Uterus (tissue), 4 donors: ENCODE results near the gene ELP1. TPM values are rescaled to one million over a fixed set of nuclear protein-coding genes. Genes with fewer than 3 reads are reported as not detected.
A peak's percentile ranks its signal among the peaks of the same experiment; 100 is the strongest.
"Not testable (repeated sequence)": the region's sequence is repeated elsewhere in the genome, so short reads cannot be mapped to it uniquely, and the experiment has no call there.

ENCODE experiments used
- DNase-seq, 2 donors: peaks; one replicate each; pipeline ENCODE4 v3.0.0-alpha.2; 2019 to 2020
- H3K27ac ChIP-seq, 2 donors: fragments of 200-600 bp; sonication (generic); 1 replicate in 1 of 2; 2 replicates in 1 of 2; pipeline ENCODE4 v1.5.1; 2016 to 2018
- H3K27me3 ChIP-seq, 2 donors: fragments of 200-600 bp; sonication (generic); one replicate each; pipeline ENCODE4 v1.5.1; 2018 to 2019; ENCODE audit warnings: control low read depth in 1 of 2
- H3K36me3 ChIP-seq, 2 donors: fragments of 200-600 bp; sonication (generic); one replicate each; pipeline ENCODE4 v1.5.1; 2019; ENCODE audit warnings: control low read depth in 1 of 2
- H3K4me1 ChIP-seq, 2 donors: fragments of 200-600 bp; sonication (generic); one replicate each; pipeline ENCODE4 v1.5.1; 2018 to 2019; ENCODE audit warnings: control low read depth in 1 of 2
- H3K4me3 ChIP-seq, 2 donors: fragments of 200-600 bp; sonication (generic); 1 replicate in 1 of 2; 2 replicates in 1 of 2; pipeline ENCODE4 v1.5.1; 2018 to 2019; ENCODE audit warnings: mild to moderate bottlenecking in 1 of 2
- H3K9me3 ChIP-seq, 2 donors: fragments of 200-600 bp; sonication (generic); one replicate each; pipeline ENCODE4 v1.5.1; 2019; ENCODE audit warnings: control low read depth in 1 of 2
- CTCF ChIP-seq, 4 experiments: fragments of 200-600 bp in 2 of 4; fragments of 450-650 bp in 2 of 4; sonication (generic) in 2 of 4; IDR thresholded peaks; one replicate each; pipeline ENCODE4 v1.5.1; 2016 to 2019; ENCODE audit warnings: antibody characterized with exemption in 4 of 4, mild to moderate bottlenecking in 2 of 4, moderate library complexity in 1 of 4
- POLR2A ChIP-seq, 2 donors: fragments of 450-650 bp; IDR thresholded peaks; one replicate each; pipeline ENCODE4 v1.6.1; 2016; ENCODE audit warnings: antibody characterized with exemption in 2 of 2, mild to moderate bottlenecking in 1 of 2, moderate library complexity in 1 of 2
- intact Hi-C: fragments of 100-400 bp; cut with DNase I; formaldehyde crosslinking; loops from one replicate; pipeline ENCODE4 v1.15.1; 2023; ENCODE audit warnings: low total_unique reads
- total RNA-seq, 4 donors: library from RNA; depleted of rRNA in 3 of 4; stranded (reverse); fragments of >200 nt in 3 of 4; gene quantifications; one replicate each; pipeline versions ENCODE4 v1.1.0 to v1.2.4, GENCODE V29; 2014 to 2023
- donor health status: DM: yes; HTN: yes; CAD: no.

Gene ELP1
- total RNA-seq, 4 donors from 2014 or later: 5.0 to 71.2 (median 36.2) TPM

DNA sequence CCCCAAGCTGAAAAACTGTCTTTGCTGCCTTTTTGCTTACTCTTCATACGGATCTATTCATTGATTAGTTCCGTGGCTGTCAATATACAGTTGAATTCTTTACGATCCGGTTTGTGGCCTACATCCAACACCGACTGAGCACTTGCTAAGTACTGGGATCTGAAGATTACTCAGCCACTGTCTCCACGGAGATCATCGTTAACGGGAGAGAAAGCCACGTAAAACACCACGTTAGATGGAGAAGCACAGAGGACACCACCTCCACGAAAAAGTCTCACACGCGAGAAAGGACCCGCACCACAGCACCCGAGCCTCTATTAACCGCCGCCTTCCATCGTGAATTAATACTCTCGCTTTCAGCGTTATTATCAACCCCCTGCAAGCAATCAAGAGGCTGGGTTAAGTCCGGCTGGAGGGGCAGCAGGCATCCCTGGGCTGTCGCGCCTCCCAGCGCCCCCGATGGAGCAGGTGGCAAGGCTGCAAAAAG, 650 bp downstream of the ELP1 start:
- TF ChIP-seq POLR2A (IDR thresholded peaks at IDR 0.05): no peak
- TF ChIP-seq CTCF (IDR thresholded peaks at IDR 0.05): no peak
- H3K27ac ChIP-seq: peak overlapping the region; percentile 89 to 90
- DNase-seq: peak in 1 of 2 donors; percentile 13
- no peaks in the 10 kb centered on the region for H3K27me3 ChIP-seq
- peak overlapping the region; percentile 87 to 96 for H3K4me3 ChIP-seq
- no peaks in the 10 kb centered on the region for H3K36me3 ChIP-seq
- intact Hi-C loops: no loop called here
- H3K9me3 ChIP-seq: no peaks in the 10 kb centered on the region
- H3K4me1 ChIP-seq: peaks cover 5% of the 10 kb centered on the region in 2 donors

GRCh38 chr9:108928386-108928785, 5.5 kb downstream of the ELP1 start:
- H3K9me3 ChIP-seq: no peaks in the 10 kb centered on the region
- intact Hi-C loops: no loop called here
- peaks cover 5% of the 10 kb centered on the region in 2 donors for H3K4me1 ChIP-seq
- H3K36me3 ChIP-seq: no peaks in the 10 kb centered on the region
- TF ChIP-seq CTCF (IDR thresholded peaks at IDR 0.05): no peak
- no peak for TF ChIP-seq POLR2A (IDR thresholded peaks at IDR 0.05)
- DNase-seq: no peak
- no peak overlapping the region for H3K27ac ChIP-seq
- H3K27me3 ChIP-seq: no peaks in the 10 kb centered on the region
- H3K4me3 ChIP-seq: no peak overlapping the region

DNA sequence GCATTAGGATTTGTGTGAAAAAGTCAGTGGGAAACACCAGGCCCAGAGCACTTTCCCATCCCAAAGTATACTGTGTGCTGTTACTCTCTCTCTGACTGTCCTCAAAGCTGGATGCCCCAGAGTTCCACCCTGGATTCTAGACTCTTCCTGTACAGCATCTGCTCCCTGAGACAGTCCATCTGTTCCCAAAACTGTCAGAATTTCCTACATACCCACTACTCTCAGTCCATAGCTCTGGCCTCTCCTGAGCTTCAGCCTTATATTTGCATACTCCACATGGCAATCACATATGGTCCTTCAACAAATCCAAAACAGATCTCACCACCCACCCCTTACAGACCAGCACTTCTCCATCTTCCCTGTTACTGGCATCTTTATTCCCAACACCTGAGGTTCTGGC, 9.5 kb downstream of the ELP1 start:
- Histone ChIP-seq H3K27ac (no peak overlapping the region), H3K4me1 (no peaks in the 10 kb centered on the region), H3K36me3 (no peaks in the 10 kb centered on the region), H3K4me3 (no peak overlapping the region), H3K27me3 (no peaks in the 10 kb centered on the region), H3K9me3 (no peaks in the 10 kb centered on the region)
- intact Hi-C loops: no loop called here
- DNase-seq: no peak
- TF ChIP-seq POLR2A (IDR thresholded peaks at IDR 0.05) (no peak), CTCF (IDR thresholded peaks at IDR 0.05) (no peak)

- TF ChIP-seq POLR2A (IDR thresholded peaks at IDR 0.05): no peak
- no peak for TF ChIP-seq CTCF (IDR thresholded peaks at IDR 0.05)
- H3K36me3 ChIP-seq: no peaks in the 10 kb centered on the region
- intact Hi-C loops: no loop called here
- no peak overlapping the region for H3K27ac ChIP-seq
- H3K4me3 ChIP-seq: no peak overlapping the region
- no peaks in the 10 kb centered on the region for H3K4me1 ChIP-seq
- no peak for DNase-seq
- H3K9me3 ChIP-seq: no peaks in the 10 kb centered on the region
- no peaks in the 10 kb centered on the region for H3K27me3 ChIP-seq
These were observed 12.7 kb downstream of the ELP1 start for GRCh38 chr9:108921200-108921599.

GRCh38 chr9:108920401-108920800, 13.5 kb downstream of the ELP1 start:
- intact Hi-C loops: not testable (repeated sequence)

GRCh38 chr9:108919517-108919916, 14.4 kb downstream of the ELP1 start:
- no peak for TF ChIP-seq CTCF (IDR thresholded peaks at IDR 0.05)
- TF ChIP-seq POLR2A (IDR thresholded peaks at IDR 0.05): no peak

More at GRCh38 chr9:108920401-108920800, 13.5 kb downstream of the ELP1 start:
- not testable (repeated sequence) for H3K27me3 ChIP-seq, H3K9me3 ChIP-seq, H3K36me3 ChIP-seq, DNase-seq, H3K4me1 ChIP-seq, H3K27ac ChIP-seq, H3K4me3 ChIP-seq

More at GRCh38 chr9:108919517-108919916, 14.4 kb downstream of the ELP1 start:
- no peaks in the 10 kb centered on the region for H3K36me3 ChIP-seq
- H3K27ac ChIP-seq: no peak overlapping the region
- H3K4me3 ChIP-seq: no peak overlapping the region
- no peaks in the 10 kb centered on the region for H3K9me3 ChIP-seq
- DNase-seq: no peak
- no peaks in the 10 kb centered on the region for H3K4me1 ChIP-seq
- intact Hi-C loops: no loop called here
- no peaks in the 10 kb centered on the region for H3K27me3 ChIP-seq
